ENCODE results near the gene ARHGAP36.

ARHGAP36 gene

DNA sequence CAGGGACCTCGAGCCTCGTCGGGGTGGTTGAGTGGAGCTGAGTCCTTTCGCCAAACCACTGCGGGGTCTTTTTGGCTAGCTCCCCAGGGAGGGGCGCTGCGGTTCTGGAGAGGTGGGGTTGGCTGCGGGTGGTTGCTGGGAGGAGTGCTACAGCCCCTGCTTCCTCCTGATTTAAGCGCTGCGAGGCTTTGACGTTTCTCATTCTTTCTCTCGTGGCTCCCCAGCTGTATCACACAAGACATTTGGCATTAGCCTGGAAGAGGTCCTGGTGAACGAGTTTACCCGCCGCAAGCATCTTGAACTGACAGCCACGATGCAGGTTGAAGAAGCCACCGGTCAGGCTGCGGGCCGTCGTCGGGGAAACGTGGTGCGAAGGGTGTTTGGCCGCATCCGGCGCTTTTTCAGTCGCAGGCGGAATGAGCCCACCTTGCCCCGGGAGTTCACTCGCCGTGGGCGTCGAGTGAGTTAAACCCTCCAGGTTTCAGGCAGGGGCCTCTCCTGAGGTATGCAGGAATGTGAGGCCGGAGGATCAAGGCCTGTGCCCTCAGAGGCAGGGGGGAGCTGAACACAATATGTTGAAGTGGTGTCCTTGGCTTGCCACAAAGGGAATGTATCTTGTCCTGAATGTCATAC lies 25.5 kb downstream of the ARHGAP36 start:
- no peak for DNase-seq (ENCODE audit: low read depth)
- TF ChIP-seq, protein P1, sequence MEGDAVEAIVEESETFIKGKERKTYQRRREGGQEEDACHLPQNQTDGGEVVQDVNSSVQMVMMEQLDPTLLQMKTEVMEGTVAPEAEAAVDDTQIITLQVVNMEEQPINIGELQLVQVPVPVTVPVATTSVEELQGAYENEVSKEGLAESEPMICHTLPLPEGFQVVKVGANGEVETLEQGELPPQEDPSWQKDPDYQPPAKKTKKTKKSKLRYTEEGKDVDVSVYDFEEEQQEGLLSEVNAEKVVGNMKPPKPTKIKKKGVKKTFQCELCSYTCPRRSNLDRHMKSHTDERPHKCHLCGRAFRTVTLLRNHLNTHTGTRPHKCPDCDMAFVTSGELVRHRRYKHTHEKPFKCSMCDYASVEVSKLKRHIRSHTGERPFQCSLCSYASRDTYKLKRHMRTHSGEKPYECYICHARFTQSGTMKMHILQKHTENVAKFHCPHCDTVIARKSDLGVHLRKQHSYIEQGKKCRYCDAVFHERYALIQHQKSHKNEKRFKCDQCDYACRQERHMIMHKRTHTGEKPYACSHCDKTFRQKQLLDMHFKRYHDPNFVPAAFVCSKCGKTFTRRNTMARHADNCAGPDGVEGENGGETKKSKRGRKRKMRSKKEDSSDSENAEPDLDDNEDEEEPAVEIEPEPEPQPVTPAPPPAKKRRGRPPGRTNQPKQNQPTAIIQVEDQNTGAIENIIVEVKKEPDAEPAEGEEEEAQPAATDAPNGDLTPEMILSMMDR (IDR thresholded peaks at IDR 0.05; ENCODE audit: insufficient read depth, low read depth, low read length, missing control alignments): no peak

DNA sequence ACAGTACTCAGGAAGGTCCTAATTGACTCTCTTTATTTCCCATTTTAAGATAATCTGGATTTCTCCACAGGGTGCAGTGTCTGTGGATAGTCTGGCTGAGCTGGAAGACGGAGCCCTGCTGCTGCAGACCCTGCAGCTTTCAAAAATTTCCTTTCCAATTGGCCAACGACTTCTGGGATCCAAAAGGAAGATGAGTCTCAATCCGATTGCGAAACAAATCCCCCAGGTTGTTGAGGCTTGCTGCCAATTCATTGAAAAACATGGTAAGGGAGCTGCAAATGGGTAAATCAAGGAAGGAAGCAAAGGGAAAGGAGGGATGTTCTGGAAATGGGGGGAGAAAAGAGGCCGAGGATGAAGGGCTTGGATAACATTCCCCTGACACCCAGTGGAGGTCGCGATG lies 26.0 kb downstream of the ARHGAP36 start:
- DNase-seq (ENCODE audit: low read depth): no peak
- no peak overlapping the region for H3K4me3 ChIP-seq (ENCODE audit: low read length)
- TF ChIP-seq, protein P1 (IDR thresholded peaks at IDR 0.05; ENCODE audit: insufficient read depth, low read depth, low read length, missing control alignments): no peak

More for the DNA sequence above, 25.5 kb downstream of the ARHGAP36 start:
- no peak overlapping the region for H3K4me3 ChIP-seq (ENCODE audit: low read length)

DNA sequence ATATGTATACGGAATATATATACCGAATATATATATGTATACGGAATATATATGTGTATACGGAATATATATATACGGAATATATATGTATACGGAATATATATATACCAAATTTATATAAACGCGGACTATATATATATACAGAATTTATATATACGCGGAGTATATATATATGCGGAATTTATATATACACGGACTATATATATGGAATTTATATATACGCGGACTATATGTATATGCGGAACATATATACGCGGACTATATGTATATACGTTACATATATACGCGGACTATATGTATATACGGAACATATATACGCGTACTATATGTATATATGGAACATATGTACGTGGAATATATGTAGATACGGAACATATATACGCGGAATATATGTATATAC lies 78.6 kb downstream of the ARHGAP36 start:
- no peak overlapping the region for H3K4me3 ChIP-seq (ENCODE audit: low read length)
- TF ChIP-seq, protein P1 (IDR thresholded peaks at IDR 0.05; ENCODE audit: insufficient read depth, low read depth, low read length, missing control alignments): no peak
- no peak for DNase-seq (ENCODE audit: low read depth)

DNA sequence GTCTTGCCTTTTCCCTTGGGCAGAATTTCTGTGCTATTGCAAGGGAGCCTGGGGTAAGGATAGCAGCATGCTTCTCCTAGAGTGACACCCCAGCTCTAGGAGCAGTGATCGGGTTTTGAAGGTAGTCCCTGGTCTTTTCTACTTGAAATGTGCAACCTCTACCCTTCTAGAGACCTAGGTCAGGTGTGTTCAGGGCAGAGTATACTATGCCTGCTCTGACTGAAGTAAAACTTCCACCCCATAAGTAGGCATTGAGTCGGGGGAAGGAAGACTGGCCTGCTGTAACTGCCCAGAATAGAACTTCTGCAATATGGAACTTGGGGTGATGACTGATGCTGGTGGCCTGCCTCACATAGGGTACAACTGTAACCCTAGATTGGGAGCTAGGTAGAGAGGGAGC lies 80.9 kb downstream of the ARHGAP36 start:
- H3K4me3 ChIP-seq (ENCODE audit: low read length): no peak overlapping the region
- TF ChIP-seq, protein P1 (IDR thresholded peaks at IDR 0.05; ENCODE audit: insufficient read depth, low read depth, low read length, missing control alignments): no peak
- no peak for DNase-seq (ENCODE audit: low read depth)

All from epithelial cell of esophagus (primary cell).